BJ (cell line): ENCODE measurements around the gene TNFSF11. TPM values are rescaled to one million over a fixed set of nuclear protein-coding genes. Genes with fewer than 3 reads are reported as not detected.

Source experiments
- CTCF ChIA-PET: fragments of 350-600 bp; formaldehyde crosslinking; extraction: SDS; loops from one replicate; lab custom pipeline; 2021; ENCODE audit warnings: antibody characterized with exemption, inconsistent platforms; lab: Yijun Ruan, JAX
- POLR2A ChIA-PET: fragments of 300-600 bp; sonication (Branson Sonifier 250); formaldehyde crosslinking; extraction: SDS; loops from one replicate; lab custom pipeline; 2021; ENCODE audit warnings: antibody characterized with exemption; lab: Charles Lee
- DNase-seq: peaks from one replicate; pipeline ENCODE4 v3.0.0-alpha.2; 2011; ENCODE audit warnings: low read depth
- H3K27me3 ChIP-seq: 2 replicates; pipeline ENCODE4 v1.6.0; 2011; ENCODE audit warnings: low read length; ENCODE audit not compliant: control insufficient read depth, insufficient read depth
- H3K36me3 ChIP-seq: 2 replicates; pipeline ENCODE4 v1.5.1; 2011; ENCODE audit warnings: low read length; ENCODE audit not compliant: control insufficient read depth, insufficient read depth
- H3K4me3 ChIP-seq: 2 replicates; pipeline ENCODE4 v1.5.1; 2011; ENCODE audit warnings: low read depth, mild to moderate bottlenecking, control low read depth, low read length
- polyA plus RNA-seq: library from polyadenylated mRNA; depleted of rRNA; stranded (reverse); fragments of >200 nt; gene quantifications from 2 replicates; pipeline ENCODE4 v1.2.3, GENCODE V29; 2011
- TF ChIP-seq, protein P1 (sequence below): IDR thresholded peaks from 2 replicates; pipeline ENCODE4 v1.5.1; 2011; ENCODE audit warnings: low read depth, mild to moderate bottlenecking, control low read depth, inconsistent platforms, low read length, moderate library complexity; ENCODE audit not compliant: insufficient read depth

TNFSF11 gene
- polyA plus RNA-seq, 1 experiment: not detected

DNA sequence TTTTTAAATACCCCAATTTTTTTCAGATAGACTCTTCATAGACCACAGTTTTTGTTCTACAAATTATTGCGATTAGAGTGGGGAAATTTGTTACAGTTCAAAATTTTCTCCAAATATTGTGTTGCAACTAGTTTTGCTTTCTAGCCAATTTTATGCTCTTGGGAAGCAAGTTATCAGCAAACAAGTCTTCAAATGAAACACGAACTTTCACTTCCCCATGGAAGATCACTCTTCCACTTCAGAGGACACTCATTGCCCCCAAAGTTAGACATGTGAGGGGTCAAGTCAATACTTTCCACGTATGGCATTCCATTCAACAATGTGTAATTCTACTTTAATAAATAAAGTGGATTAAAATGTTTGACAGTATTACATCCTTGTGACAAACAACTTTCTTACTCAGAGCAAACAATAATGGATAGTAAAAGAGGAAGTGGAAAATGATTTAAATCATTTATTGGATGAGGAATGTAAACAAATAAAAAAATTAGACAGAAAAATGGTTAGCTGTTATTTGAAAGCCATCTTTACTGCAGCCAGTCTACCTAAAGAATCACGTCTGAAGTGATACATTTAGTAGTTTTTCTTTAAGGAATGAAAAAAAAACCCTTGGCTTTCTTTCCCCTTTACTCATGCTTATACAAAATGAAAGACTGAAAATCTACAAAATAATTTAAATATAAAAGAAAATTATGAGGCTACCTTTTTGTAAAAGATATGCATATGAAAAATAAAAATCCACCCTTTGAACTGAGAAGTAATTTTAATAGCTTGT lies 41.2 kb upstream of the TNFSF11 start:
- POLR2A ChIA-PET: no interaction called here
- no peak for DNase-seq
- TF ChIP-seq, protein P1, sequence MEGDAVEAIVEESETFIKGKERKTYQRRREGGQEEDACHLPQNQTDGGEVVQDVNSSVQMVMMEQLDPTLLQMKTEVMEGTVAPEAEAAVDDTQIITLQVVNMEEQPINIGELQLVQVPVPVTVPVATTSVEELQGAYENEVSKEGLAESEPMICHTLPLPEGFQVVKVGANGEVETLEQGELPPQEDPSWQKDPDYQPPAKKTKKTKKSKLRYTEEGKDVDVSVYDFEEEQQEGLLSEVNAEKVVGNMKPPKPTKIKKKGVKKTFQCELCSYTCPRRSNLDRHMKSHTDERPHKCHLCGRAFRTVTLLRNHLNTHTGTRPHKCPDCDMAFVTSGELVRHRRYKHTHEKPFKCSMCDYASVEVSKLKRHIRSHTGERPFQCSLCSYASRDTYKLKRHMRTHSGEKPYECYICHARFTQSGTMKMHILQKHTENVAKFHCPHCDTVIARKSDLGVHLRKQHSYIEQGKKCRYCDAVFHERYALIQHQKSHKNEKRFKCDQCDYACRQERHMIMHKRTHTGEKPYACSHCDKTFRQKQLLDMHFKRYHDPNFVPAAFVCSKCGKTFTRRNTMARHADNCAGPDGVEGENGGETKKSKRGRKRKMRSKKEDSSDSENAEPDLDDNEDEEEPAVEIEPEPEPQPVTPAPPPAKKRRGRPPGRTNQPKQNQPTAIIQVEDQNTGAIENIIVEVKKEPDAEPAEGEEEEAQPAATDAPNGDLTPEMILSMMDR: no peak
- H3K36me3 ChIP-seq: no peaks in the 10 kb centered on the region
- no peaks in the 10 kb centered on the region for H3K27me3 ChIP-seq
- H3K4me3 ChIP-seq: no peak overlapping the region
- CTCF ChIA-PET: no interaction called here

DNA sequence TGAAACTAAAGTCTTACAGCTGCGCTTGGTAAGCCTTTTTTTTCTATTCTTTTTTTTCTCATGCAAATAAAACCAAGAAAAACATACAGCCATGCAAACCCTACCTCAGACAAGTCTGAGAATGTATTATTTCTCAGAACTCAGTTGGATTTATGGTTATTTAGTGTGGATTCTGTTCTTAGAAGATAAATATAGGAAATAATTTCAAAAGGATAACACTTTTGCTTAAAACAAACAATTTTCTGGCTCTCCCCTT lies 40.7 kb upstream of the TNFSF11 start:
- no peak for DNase-seq
- Histone ChIP-seq H3K36me3 (no peaks in the 10 kb centered on the region), H3K4me3 (no peak overlapping the region), H3K27me3 (no peaks in the 10 kb centered on the region)
- ChIA-PET POLR2A (no interaction called here), CTCF (interaction anchor here (1.2 kb wide), 1 partner anchor 9 kb away, joined by 3 read pairs; no protein-coding TSS in a partner anchor)
- TF ChIP-seq, protein P1: no peak

DNA sequence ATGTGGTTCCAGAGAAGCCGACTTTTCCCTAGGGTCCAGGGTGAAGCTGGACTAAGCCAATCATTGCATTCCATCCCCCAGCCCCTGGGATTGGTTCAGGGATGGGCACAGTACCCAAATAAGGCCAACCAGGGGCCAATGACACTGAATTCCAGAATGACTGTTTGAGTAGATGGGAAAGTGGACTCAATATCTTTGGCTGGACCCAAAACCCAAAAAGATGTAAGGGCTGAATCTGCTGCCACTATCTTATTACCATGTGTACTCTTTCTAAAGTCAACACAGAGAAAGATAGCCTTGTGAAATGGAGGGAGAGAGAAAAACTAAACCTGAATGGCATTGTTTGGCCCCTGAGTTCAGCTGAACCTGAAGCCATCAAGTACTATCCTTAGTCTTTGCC lies 39.2 kb upstream of the TNFSF11 start:
- POLR2A ChIA-PET: no interaction called here
- no peaks in the 10 kb centered on the region for H3K36me3 ChIP-seq
- no peak for DNase-seq
- CTCF ChIA-PET: no interaction called here
- no peak overlapping the region for H3K4me3 ChIP-seq
- no peaks in the 10 kb centered on the region for H3K27me3 ChIP-seq
- TF ChIP-seq, protein P1: no peak

DNA sequence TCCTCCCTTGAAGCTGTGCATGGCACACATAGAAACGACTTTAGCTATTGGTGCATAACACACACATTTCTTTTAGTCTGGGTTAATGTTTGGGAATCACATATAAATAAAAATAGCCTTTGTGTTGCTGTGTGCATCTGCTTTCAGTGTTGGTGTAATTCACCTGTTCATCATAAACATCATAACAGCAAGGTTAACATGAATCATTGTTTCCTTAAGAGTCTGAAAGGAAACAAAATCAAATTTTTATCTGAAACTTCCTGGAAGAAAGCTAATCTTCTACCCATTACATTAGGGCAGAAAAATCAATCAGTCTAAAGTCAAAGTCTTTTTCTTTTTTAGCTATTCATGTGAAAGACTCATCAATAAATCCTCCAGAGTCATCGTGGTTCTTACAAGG lies 35.0 kb upstream of the TNFSF11 start:
- TF ChIP-seq, protein P1: no peak
- CTCF ChIA-PET: no interaction called here
- H3K27me3 ChIP-seq: no peaks in the 10 kb centered on the region
- H3K4me3 ChIP-seq: no peak overlapping the region
- no peaks in the 10 kb centered on the region for H3K36me3 ChIP-seq
- DNase-seq: no peak
- POLR2A ChIA-PET: no interaction called here

DNA sequence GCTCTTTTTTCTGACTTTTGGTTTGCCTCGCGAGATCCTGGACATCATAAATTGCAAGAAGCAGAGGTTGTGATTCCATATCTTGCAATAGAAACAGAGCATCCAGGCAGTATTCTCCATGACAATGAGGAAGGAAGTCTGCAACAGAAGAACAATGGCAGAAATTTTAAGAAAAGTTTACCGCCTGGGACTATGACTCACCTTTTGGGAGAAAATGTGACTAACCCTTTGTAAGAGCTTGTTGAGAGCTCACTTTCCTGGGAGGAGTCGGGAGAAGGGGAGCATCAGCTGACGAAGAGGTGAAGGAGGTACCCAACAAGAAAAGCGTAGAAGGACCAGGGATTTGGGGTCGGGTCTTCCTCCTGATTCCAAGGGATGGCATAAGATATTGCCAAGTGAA lies 34.3 kb upstream of the TNFSF11 start:
- TF ChIP-seq, protein P1: no peak
- H3K27me3 ChIP-seq: no peaks in the 10 kb centered on the region
- H3K36me3 ChIP-seq: no peaks in the 10 kb centered on the region
- no peak overlapping the region for H3K4me3 ChIP-seq
- ChIA-PET CTCF (no interaction called here), POLR2A (no interaction called here)
- DNase-seq: no peak
